Esophagus squamous epithelium (tissue), 5 donors: Measurements from ENCODE around the gene ANGPTL2. TPM values are rescaled to one million over a fixed set of nuclear protein-coding genes. Genes with fewer than 3 reads are reported as not detected.
A peak's percentile ranks its signal among the peaks of the same experiment; 100 is the strongest.

ENCODE experiments used
- DNase-seq: peaks from one replicate; lab custom pipeline; 2025; lab: John Stamatoyannopoulos, UW
- H3K27ac ChIP-seq, 4 donors: fragments of 200-600 bp; sonication (generic); one replicate each; pipeline ENCODE4 v1.5.1; 2016 to 2019; ENCODE audit warnings: mild to moderate bottlenecking in 1 of 4
- H3K27me3 ChIP-seq, 4 donors: fragments of 200-600 bp; sonication (generic); 1 replicate in 3 of 4; 2 replicates in 1 of 4; pipeline versions ENCODE4 v1.5.1 to v1.6.0; 2017 to 2021; ENCODE audit warnings: antibody characterized with exemption in 1 of 4
- H3K36me3 ChIP-seq, 3 donors: fragments of 200-600 bp; sonication (generic); one replicate each; pipeline ENCODE4 v1.5.1; 2016 to 2019
- H3K4me1 ChIP-seq, 3 donors: fragments of 200-600 bp; sonication (generic); one replicate each; pipeline ENCODE4 v1.5.1; 2017 to 2019
- H3K4me3 ChIP-seq, 4 donors: fragments of 200-600 bp; sonication (generic); 1 replicate in 3 of 4; 2 replicates in 1 of 4; pipeline ENCODE4 v1.5.1; 2016 to 2019; ENCODE audit warnings: mild to moderate bottlenecking in 2 of 4, moderate library complexity in 1 of 4
- H3K9me3 ChIP-seq, 3 donors: fragments of 200-600 bp; sonication (generic); one replicate each; pipeline ENCODE4 v1.5.1; 2016 to 2019
- POLR2A ChIP-seq, 4 donors: fragments of 450-650 bp; IDR thresholded peaks; one replicate each; pipeline ENCODE4 v1.6.1; 2017; ENCODE audit warnings: antibody characterized with exemption in 4 of 4, mild to moderate bottlenecking in 4 of 4, moderate library complexity in 3 of 4
- WGBS, 2 donors: methylation state at CpG; one replicate each; pipeline ENCODE4 v1.1.5; 2018; 5-methylcytosine and 5-hydroxymethylcytosine counted together
- intact Hi-C: fragments of 100-400 bp; cut with DNase I; formaldehyde crosslinking; loops from one replicate; pipeline ENCODE4 v1.15.0; 2022
- total RNA-seq, 4 donors: library from RNA; depleted of rRNA; stranded (reverse); fragments of >200 nt; gene quantifications; one replicate each; pipeline ENCODE4 v1.1.0, GENCODE V29; 2016
- TF ChIP-seq, protein P1 (sequence below), 6 experiments: fragments of 450-650 bp in 4 of 6; fragments of 200-600 bp in 2 of 6; sonication (generic) in 2 of 6; IDR thresholded peaks; one replicate each; pipeline ENCODE4 v1.5.1; 2016 to 2019; ENCODE audit warnings: antibody characterized with exemption in 6 of 6, mild to moderate bottlenecking in 4 of 6, moderate library complexity in 4 of 6
- donor health status: DM: yes; HTN: yes; CAD: no.

Gene ANGPTL2
- total RNA-seq, 4 donors from 2014 or later: 2.4 to 24.6 (median 7.6) TPM

DNA sequence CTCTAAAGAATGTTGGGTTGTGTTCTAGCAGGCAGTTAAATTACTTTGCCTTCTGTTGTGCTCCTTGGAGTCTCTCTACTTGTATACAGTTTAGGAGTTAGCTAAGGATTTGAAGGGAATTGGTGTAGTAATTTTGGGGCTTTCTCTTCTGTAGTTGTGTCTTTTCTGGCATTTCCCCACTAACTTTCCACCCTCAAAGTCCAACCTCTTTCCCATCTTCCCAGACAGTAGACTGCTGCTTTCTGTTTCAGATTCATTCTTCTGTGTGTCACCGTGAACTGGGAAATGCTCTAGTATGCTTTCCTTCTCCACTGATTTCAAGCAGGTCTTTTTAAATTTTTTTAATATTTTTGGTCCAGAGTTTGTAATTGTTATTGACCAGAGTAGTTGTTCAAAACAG lies 4.5 kb upstream of the ANGPTL2 start:
- Histone ChIP-seq H3K4me3 (no peak overlapping the region), H3K27me3 (peaks cover 0 to 5% (median 0%) of the 10 kb centered on the region in 4 donors), H3K4me1 (peaks cover 51 to 73% (median 53%) of the 10 kb centered on the region in 3 donors), H3K36me3 (no peaks in the 10 kb centered on the region), H3K27ac (peak overlapping the region in 3 of 4 donors; percentile 32 to 87 (median 47)), H3K9me3 (no peaks in the 10 kb centered on the region)
- intact Hi-C loops: no loop called here
- TF ChIP-seq POLR2A (IDR thresholded peaks at IDR 0.05): no peak
- TF ChIP-seq, protein P1, sequence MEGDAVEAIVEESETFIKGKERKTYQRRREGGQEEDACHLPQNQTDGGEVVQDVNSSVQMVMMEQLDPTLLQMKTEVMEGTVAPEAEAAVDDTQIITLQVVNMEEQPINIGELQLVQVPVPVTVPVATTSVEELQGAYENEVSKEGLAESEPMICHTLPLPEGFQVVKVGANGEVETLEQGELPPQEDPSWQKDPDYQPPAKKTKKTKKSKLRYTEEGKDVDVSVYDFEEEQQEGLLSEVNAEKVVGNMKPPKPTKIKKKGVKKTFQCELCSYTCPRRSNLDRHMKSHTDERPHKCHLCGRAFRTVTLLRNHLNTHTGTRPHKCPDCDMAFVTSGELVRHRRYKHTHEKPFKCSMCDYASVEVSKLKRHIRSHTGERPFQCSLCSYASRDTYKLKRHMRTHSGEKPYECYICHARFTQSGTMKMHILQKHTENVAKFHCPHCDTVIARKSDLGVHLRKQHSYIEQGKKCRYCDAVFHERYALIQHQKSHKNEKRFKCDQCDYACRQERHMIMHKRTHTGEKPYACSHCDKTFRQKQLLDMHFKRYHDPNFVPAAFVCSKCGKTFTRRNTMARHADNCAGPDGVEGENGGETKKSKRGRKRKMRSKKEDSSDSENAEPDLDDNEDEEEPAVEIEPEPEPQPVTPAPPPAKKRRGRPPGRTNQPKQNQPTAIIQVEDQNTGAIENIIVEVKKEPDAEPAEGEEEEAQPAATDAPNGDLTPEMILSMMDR (IDR thresholded peaks at IDR 0.05): no peak
- 57 to 67% methylated on average over 1 of the region's 1 CpG for WGBS, 2 donors
- no peak for DNase-seq

DNA sequence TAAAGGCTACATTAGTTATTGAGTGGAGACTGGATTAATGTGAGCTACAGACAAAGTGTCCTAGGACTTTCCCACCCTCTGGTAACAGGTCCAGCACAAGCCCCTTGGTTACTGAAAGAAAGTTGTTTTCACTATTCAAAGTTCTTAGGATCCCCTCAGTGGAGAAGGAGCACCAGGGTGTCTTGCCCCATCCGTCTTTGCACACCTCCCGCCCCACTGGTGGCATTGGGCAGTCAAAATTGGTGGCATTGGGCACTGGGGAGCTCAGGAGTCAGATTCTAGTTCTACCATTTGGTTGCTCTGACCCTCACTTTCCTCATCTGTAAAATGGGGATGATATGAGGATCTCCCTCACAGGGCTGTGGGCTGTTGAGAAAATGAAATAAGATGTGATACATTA lies 2.4 kb upstream of the ANGPTL2 start:
- no peak for TF ChIP-seq POLR2A (IDR thresholded peaks at IDR 0.05)
- TF ChIP-seq, protein P1 (IDR thresholded peaks at IDR 0.05): no peak

DNA sequence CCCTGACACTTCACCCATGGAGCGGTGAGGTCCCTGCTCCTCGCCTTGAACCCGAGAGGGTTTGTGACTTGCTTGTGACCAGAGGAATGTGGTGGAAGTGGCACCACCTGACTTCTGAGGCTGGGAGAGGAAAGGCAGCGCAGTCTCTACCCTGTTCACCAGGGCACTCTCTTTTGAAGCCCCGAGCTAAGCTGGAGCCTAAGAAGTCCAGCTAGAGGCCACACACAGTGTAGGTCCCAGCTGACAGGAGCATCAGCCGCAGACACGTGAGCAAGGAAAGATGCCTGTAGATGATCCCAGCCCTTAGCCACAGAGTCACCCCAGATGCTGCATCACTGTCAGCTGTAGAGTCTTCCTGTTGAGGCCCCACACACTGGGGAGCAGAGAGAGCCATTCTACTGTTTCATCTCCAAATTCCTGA lies 1.7 kb upstream of the ANGPTL2 start:
- peaks cover 30 to 73% (median 43%) of the 10 kb centered on the region in 3 donors for H3K4me1 ChIP-seq
- intact Hi-C loops: loop anchor here (5.0 kb wide), 1 partner anchor 73 kb away; no protein-coding TSS in a partner anchor
- no peaks in the 10 kb centered on the region for H3K36me3 ChIP-seq
- no peak for DNase-seq
- no peak overlapping the region for H3K4me3 ChIP-seq
- peaks cover 0 to 5% (median 0%) of the 10 kb centered on the region in 4 donors for H3K27me3 ChIP-seq
- peak overlapping the region in 3 of 4 donors; percentile 92 to 96 (median 92) for H3K27ac ChIP-seq
- TF ChIP-seq POLR2A (IDR thresholded peaks at IDR 0.05): no peak
- TF ChIP-seq, protein P1 (IDR thresholded peaks at IDR 0.05): no peak
- 86 to 98% methylated on average over 4 of the region's 7 CpGs for WGBS, 2 donors
- no peaks in the 10 kb centered on the region for H3K9me3 ChIP-seq

More for the DNA sequence above, 2.4 kb upstream of the ANGPTL2 start:
- Histone ChIP-seq H3K9me3 (no peaks in the 10 kb centered on the region), H3K27me3 (peaks cover 0 to 5% (median 0%) of the 10 kb centered on the region in 4 donors), H3K36me3 (no peaks in the 10 kb centered on the region), H3K4me1 (peaks cover 36 to 73% (median 46%) of the 10 kb centered on the region in 3 donors), H3K4me3 (no peak overlapping the region), H3K27ac (peak overlapping the region in 1 of 4 donors; percentile 96)
- WGBS, 2 donors: 67 to 95% methylated on average over 2 of the region's 2 CpGs
- DNase-seq: no peak
- intact Hi-C loops: loop anchor here (5.0 kb wide), 1 partner anchor 73 kb away; no protein-coding TSS in a partner anchor

- H3K27ac ChIP-seq: peak overlapping the region; percentile 79 to 96 (median 92)
- intact Hi-C loops: loop anchor here (5.0 kb wide), 1 partner anchor 74 kb away; no protein-coding TSS in a partner anchor
- H3K27me3 ChIP-seq: peaks cover 0 to 5% (median 0%) of the 10 kb centered on the region in 4 donors
- peaks cover 0 to 6% (median 0%) of the 10 kb centered on the region in 3 donors for H3K36me3 ChIP-seq
- no peak for TF ChIP-seq POLR2A (IDR thresholded peaks at IDR 0.05)
- TF ChIP-seq, protein P1 (IDR thresholded peaks at IDR 0.05): peak in 1 of 6 experiments; percentile 18
- H3K9me3 ChIP-seq: no peaks in the 10 kb centered on the region
- peaks cover 21 to 73% (median 36%) of the 10 kb centered on the region in 3 donors for H3K4me1 ChIP-seq
- DNase-seq: no peak
- H3K4me3 ChIP-seq: peak overlapping the region; percentile 32 to 69 (median 60)
- 20 to 37% methylated on average over 9 of the region's 16 CpGs for WGBS, 2 donors
Measured at GRCh38 chr9:127123064-127123890, 842 bp upstream of the ANGPTL2 start.
